Aorta (tissue), 5 donors: ENCODE data around the gene CITED2. TPM values are rescaled to one million over a fixed set of nuclear protein-coding genes. Genes with fewer than 3 reads are reported as not detected.
A peak's percentile ranks its signal among the peaks of the same experiment; 100 is the strongest.

ENCODE experiments used
- ATAC-seq: fragments of 200-7000 bp; cut with Tn5 transposase; one replicate; pipeline ENCODE4 v1.9.1; 2022; ENCODE audit warnings: moderate library complexity; ENCODE audit not compliant: low FRiP score
- DNase-seq, 2 donors: peaks; one replicate each; pipeline ENCODE4 v3.0.0-alpha.2; 2020
- H3K27ac ChIP-seq, 2 donors: one replicate each; pipeline ENCODE4 v1.5.1; 2013; ENCODE audit warnings: low read length in 2 of 2, mild to moderate bottlenecking in 2 of 2, moderate library complexity in 2 of 2, control low read depth in 1 of 2, inconsistent platforms in 1 of 2, low read depth in 1 of 2
- H3K27me3 ChIP-seq, 2 donors: one replicate each; pipeline ENCODE4 v1.6.1; 2013; ENCODE audit warnings: control low read depth in 1 of 2, low read length in 1 of 2, mild to moderate bottlenecking in 1 of 2, moderate library complexity in 1 of 2; ENCODE audit not compliant: insufficient read depth in 2 of 2, control insufficient read depth in 1 of 2
- H3K36me3 ChIP-seq, 2 donors: one replicate each; pipeline ENCODE4 v1.6.1; 2013; ENCODE audit warnings: control low read depth in 1 of 2, low read length in 1 of 2, mild to moderate bottlenecking in 1 of 2; ENCODE audit not compliant: insufficient read depth in 2 of 2, control insufficient read depth in 1 of 2
- H3K4me1 ChIP-seq, 2 donors: one replicate each; pipeline ENCODE4 v1.6.1; 2013; ENCODE audit warnings: low read length in 2 of 2, control low read depth in 1 of 2, mild to moderate bottlenecking in 1 of 2, moderate library complexity in 1 of 2; ENCODE audit not compliant: insufficient read depth in 2 of 2, control insufficient read depth in 1 of 2
- H3K4me3 ChIP-seq, 2 donors: one replicate each; pipeline ENCODE4 v1.5.1; 2013; ENCODE audit warnings: low read length in 2 of 2, control low read depth in 1 of 2, mild to moderate bottlenecking in 1 of 2
- H3K9me3 ChIP-seq: one replicate; pipeline ENCODE4 v1.6.1; 2013; ENCODE audit warnings: mild to moderate bottlenecking, low read length; ENCODE audit not compliant: control insufficient read depth
- WGBS, 2 donors: extraction: QIAGEN DNeasy Blood & Tissue Kit; methylation state at CpG; one replicate each; pipeline ENCODE4 v1.1.7; 2013; 5-methylcytosine and 5-hydroxymethylcytosine counted together
- intact Hi-C, 2 donors: fragments of 100-400 bp; cut with DNase I; formaldehyde crosslinking; loops; one replicate each; pipeline versions ENCODE4 v1.14.2 to v1.15.0; 2022
- polyA plus RNA-seq, 2 donors: library from polyadenylated mRNA; stranded (reverse); fragments of 200-250 nt; gene quantifications; one replicate each; pipeline ENCODE4 v1.2.3, GENCODE V29; 2013
- total RNA-seq, 2 donors: library from RNA; stranded (reverse); fragmentation: NEBNext Ultra II Directional; extraction: Animal tissue kit (Norgen Biotek cat#: 25700); gene quantifications; one replicate each; pipeline ENCODE4 v1.2.1, GENCODE V29; 2021
- donor health status: healthy with polysubstance abuse.
- donor health status: Bipolar disorder and iron deficiency.
- donor health status: DM: no; HTN: no; CAD: no.
- donor health status: DM: no; HTN: no; CAD: no.
- donor health status: DM: yes; HTN: yes; CAD: no.

The CITED2 gene
- total and polyA plus RNA-seq, 4 donors = 19.3 to 64.1 (median 53.5) TPM

DNA sequence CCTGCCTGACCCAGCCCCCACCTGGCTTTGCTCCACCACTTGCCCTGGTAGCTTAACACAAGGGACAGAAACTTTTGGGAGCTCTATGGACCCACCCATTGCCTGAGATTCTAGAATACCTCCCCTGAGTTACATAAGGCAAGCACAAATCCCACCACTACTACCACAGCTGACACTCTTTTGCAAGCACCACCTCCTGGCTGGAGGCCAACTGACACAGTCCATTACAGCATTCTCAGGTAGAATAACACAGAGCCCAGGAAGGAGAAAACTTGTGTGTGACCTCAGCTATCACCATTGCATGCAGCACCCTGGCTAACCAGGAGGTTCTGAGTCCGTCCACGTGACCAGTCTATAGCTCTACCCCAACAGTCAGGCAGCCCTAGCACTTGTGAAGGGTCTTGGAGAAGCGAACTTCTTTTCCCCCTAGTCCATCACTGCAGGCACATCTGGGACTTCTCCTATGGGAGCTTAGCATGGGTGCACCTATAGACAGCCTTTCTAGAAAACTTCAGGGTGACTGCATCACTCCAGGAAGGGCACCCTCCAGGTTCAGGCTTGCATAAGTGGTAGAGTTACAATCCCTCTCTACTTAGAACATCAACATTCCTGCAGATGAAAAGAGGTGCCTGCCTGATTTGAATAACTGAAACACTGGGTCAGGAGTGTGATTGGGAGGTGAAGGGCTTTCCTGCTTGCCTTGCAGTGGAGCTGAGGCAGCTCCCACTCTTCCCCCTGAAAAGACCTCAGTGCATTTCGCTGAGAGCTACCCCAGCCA is 30.1 kb downstream of the CITED2 start:
- intact Hi-C loops = no loop called here
- DNase-seq (no peak), ATAC-seq (no peak)
- WGBS, 2 donors = 94 to 95% methylated on average over 4 of the region's 4 CpGs
- H3K9me3 ChIP-seq = peaks cover 3% of the 10 kb centered on the region
- H3K4me1 ChIP-seq = no peaks in the 10 kb centered on the region
- no peaks in the 10 kb centered on the region for H3K27me3 ChIP-seq
- H3K4me3 ChIP-seq = no peak overlapping the region
- H3K36me3 ChIP-seq = no peaks in the 10 kb centered on the region
- H3K27ac ChIP-seq = no peak overlapping the region

DNA sequence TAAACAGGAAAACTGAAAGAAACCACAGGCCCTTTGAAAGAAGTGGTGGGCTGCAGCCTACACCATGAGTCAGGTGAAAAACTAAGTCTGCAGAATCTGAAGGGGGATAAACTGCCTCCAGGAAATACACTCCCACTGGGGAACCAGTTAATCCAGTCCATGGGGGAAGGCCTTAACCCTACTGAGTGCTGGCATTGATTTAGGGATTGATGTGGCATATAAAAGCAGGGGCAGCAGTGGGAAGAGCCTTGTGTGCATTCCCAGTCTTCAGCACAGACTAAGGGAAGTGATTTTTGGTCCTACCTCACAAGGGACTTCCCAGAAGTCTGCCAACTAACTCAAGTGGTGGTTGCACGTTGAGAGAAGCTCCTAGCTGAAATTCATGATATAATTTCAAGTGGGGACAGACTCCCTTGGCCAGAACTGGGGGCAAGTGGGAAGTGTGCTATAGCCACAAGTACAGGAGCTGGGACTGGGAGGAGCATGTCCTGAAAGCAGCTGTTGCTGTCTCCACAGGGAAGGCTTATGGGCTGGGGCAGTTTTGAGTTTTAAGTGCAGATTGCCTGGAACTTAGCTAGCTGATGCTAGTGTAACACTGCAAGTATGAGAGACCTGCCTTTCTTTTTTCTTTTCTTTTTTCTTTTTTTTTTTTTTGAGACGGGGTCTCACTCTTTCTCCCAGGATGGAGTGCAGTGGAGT is 31.2 kb downstream of the CITED2 start:
- DNase-seq (no peak), ATAC-seq (no peak)
- intact Hi-C loops = no loop called here
- Histone ChIP-seq H3K36me3 (no peaks in the 10 kb centered on the region), H3K4me1 (no peaks in the 10 kb centered on the region), H3K9me3 (peaks cover 3% of the 10 kb centered on the region), H3K4me3 (no peak overlapping the region), H3K27me3 (no peaks in the 10 kb centered on the region), H3K27ac (no peak overlapping the region)
- 72 to 85% methylated on average over 2 of the region's 2 CpGs for WGBS, 2 donors

DNA sequence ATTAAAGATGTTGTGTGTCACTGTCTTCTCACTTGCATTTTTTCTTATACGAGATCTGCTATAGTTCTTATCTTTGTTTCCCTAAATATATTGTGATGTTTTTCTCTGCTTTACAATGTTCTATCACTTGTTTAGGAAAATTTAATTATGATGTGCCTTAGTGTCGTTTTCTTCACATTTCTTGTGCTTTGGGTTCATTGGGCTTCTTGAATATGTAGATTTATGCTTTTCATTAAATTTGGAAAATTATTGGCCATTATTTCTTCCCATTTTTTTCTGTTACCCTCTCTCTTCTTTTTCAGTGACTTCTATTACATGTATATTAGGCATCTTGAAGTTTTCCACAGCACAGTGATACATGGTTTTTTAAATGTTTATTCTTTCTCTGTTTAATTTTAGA is 33.4 kb downstream of the CITED2 start:
- no peaks in the 10 kb centered on the region for H3K27me3 ChIP-seq
- H3K4me1 ChIP-seq = peaks cover 0 to 4% of the 10 kb centered on the region in 2 donors
- intact Hi-C loops = no loop called here
- ATAC-seq = no peak
- no peak overlapping the region for H3K4me3 ChIP-seq
- no peak overlapping the region for H3K27ac ChIP-seq
- no peak for DNase-seq
- 92 to 95% methylated on average over 2 of the region's 2 CpGs for WGBS, 2 donors
- peaks cover 3% of the 10 kb centered on the region for H3K9me3 ChIP-seq
- no peaks in the 10 kb centered on the region for H3K36me3 ChIP-seq

DNA sequence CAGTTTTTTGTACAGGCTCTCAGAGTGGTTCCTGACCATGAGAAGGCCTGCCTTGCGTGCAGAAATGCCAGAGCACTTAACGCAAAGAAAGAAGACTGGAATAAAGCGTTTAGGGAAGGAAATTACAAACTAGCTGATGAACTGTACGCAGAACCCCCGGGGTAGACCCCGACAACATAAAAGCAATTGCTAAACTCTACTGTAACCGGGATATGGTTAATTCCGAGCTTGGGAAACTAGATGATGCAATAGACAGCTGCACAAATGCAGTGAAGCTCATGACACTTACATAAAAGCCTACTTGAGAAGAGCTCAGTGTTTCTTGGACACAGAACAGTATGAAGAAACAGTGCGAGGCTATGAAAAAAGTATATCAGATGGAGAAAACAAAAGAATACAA is 35.7 kb downstream of the CITED2 start:
- intact Hi-C loops = loop anchor here in 1 of 2 donors (5.0 kb wide), 1 partner anchor 96 kb away; no protein-coding TSS in a partner anchor
- Histone ChIP-seq H3K36me3 (no peaks in the 10 kb centered on the region), H3K9me3 (peaks cover 3% of the 10 kb centered on the region), H3K4me1 (peaks cover 0 to 7% of the 10 kb centered on the region in 2 donors), H3K27ac (no peak overlapping the region), H3K4me3 (no peak overlapping the region), H3K27me3 (no peaks in the 10 kb centered on the region)
- peak; percentile 69 for ATAC-seq
- 92 to 93% methylated on average over 9 of the region's 9 CpGs for WGBS, 2 donors
- DNase-seq = no peak

DNA sequence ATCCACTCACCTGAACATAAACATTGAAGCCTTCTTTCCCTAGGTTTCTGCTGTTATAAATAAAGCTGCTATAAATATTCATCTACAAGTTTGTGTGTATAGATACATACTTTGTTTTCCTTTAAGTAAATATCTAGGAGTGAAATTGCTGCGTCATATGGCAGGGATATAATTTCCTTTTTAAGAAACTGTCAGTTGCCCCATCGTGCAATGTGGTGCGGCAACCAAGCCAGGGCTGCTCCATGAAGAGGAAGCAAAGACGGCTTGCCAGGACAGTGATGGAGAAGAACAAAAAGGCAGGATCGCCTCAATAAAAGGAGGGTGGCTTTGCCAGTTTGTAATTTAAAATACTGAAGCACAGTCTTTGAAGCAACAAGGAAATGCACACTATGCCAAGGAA is 36.6 kb downstream of the CITED2 start:
- DNase-seq (peak in 1 of 2 donors; percentile 77), ATAC-seq (no peak)
- no peak overlapping the region for H3K27ac ChIP-seq
- intact Hi-C loops = loop anchor here in 1 of 2 donors (5.0 kb wide), 1 partner anchor 96 kb away; no protein-coding TSS in a partner anchor
- no peaks in the 10 kb centered on the region for H3K9me3 ChIP-seq
- H3K36me3 ChIP-seq = no peaks in the 10 kb centered on the region
- H3K27me3 ChIP-seq = no peaks in the 10 kb centered on the region
- peaks cover 0 to 7% of the 10 kb centered on the region in 2 donors for H3K4me1 ChIP-seq
- 78 to 92% methylated on average over 5 of the region's 5 CpGs for WGBS, 2 donors
- H3K4me3 ChIP-seq = no peak overlapping the region

GRCh38 chr6:139337001-139337400 is 37.4 kb downstream of the CITED2 start:
- H3K4me3 ChIP-seq = no peak overlapping the region
- no peak overlapping the region for H3K27ac ChIP-seq
- H3K36me3 ChIP-seq = no peaks in the 10 kb centered on the region
- DNase-seq = no peak
- H3K27me3 ChIP-seq = no peaks in the 10 kb centered on the region
- peaks cover 0 to 7% of the 10 kb centered on the region in 2 donors for H3K4me1 ChIP-seq
- WGBS, 2 donors = 53 to 54% methylated on average over 2 of the region's 2 CpGs
- intact Hi-C loops = loop anchor here in 1 of 2 donors (5.0 kb wide), 1 partner anchor 95 kb away; no protein-coding TSS in a partner anchor
- ATAC-seq = no peak
- H3K9me3 ChIP-seq = no peaks in the 10 kb centered on the region

GRCh38 chr6:139336488-139336887 is 38.0 kb downstream of the CITED2 start:
- Histone ChIP-seq H3K9me3 (no peaks in the 10 kb centered on the region), H3K36me3 (no peaks in the 10 kb centered on the region), H3K4me1 (peaks cover 0 to 7% of the 10 kb centered on the region in 2 donors), H3K27ac (no peak overlapping the region), H3K4me3 (no peak overlapping the region), H3K27me3 (no peaks in the 10 kb centered on the region)
- WGBS, 2 donors = 23 to 26% methylated on average over 4 of the region's 4 CpGs
- intact Hi-C loops = loop anchor here in 1 of 2 donors (5.0 kb wide), 1 partner anchor 94 kb away; no protein-coding TSS in a partner anchor
- DNase-seq = peak in 1 of 2 donors; percentile 77
- ATAC-seq = no peak

GRCh38 chr6:139335447-139336210 is 38.8 kb downstream of the CITED2 start:
- Histone ChIP-seq H3K36me3 (no peaks in the 10 kb centered on the region), H3K4me1 (peaks cover 0 to 7% of the 10 kb centered on the region in 2 donors), H3K9me3 (no peaks in the 10 kb centered on the region), H3K27me3 (no peaks in the 10 kb centered on the region), H3K27ac (peak overlapping the region in 1 of 2 donors; percentile 76), H3K4me3 (no peak overlapping the region)
- 58 to 59% methylated on average over 5 of the region's 5 CpGs for WGBS, 2 donors
- intact Hi-C loops = loop anchor here in 1 of 2 donors (5.0 kb wide), 1 partner anchor 93 kb away; no protein-coding TSS in a partner anchor
- DNase-seq = no peak
- ATAC-seq = no peak
